ENCODE data around the gene TNNC1. TPM values are rescaled to one million over a fixed set of nuclear protein-coding genes. Genes with fewer than 3 reads are reported as not detected.
A peak's percentile ranks its signal among the peaks of the same experiment; 100 is the strongest.

The TNNC1 gene
- total and polyA plus RNA-seq, 2 of the 13 experiments (the other 11 are each of a cell fraction or from before 2014, with no cell fraction given) = 11.8 to 36.4 TPM

GRCh38 chr3:52451237-52452083 lies 2.4 kb downstream of the TNNC1 start (continued):
- TF ChIP-seq CENPX (CRISPR knock-in tag; IDR thresholded peaks at IDR 0.05) (no peak), GPBP1L1 (CRISPR knock-in tag; IDR thresholded peaks at IDR 0.05) (no peak), CENPBD1 (CRISPR knock-in tag; IDR thresholded peaks at IDR 0.05; ENCODE audit: borderline replicate concordance, low read depth) (no peak), MIER3 (CRISPR knock-in tag; IDR thresholded peaks at IDR 0.05; ENCODE audit: borderline replicate concordance) (no peak), ZNF703 (CRISPR knock-in tag; IDR thresholded peaks at IDR 0.05; ENCODE audit: borderline replicate concordance) (no peak), CREBL2 (CRISPR knock-in tag; IDR thresholded peaks at IDR 0.05; ENCODE audit: borderline replicate concordance) (no peak), NCOR1 (IDR thresholded peaks at IDR 0.05; ENCODE audit: borderline replicate concordance, low read length) (no peak), ZNF383 (CRISPR knock-in tag; IDR thresholded peaks at IDR 0.05; ENCODE audit: borderline replicate concordance) (no peak), ZNF207 (IDR thresholded peaks at IDR 0.05; ENCODE audit: borderline replicate concordance) (no peak), YEATS4 (CRISPR knock-in tag; IDR thresholded peaks at IDR 0.05; ENCODE audit: borderline replicate concordance) (no peak), ZNF329 (CRISPR knock-in tag; IDR thresholded peaks at IDR 0.05; ENCODE audit: low read depth) (no peak), PRDM10 (CRISPR knock-in tag; IDR thresholded peaks at IDR 0.05; ENCODE audit: low read depth) (no peak), HNF4A (CRISPR knock-in tag; IDR thresholded peaks at IDR 0.05) (peak; percentile 62), POGZ (CRISPR knock-in tag; IDR thresholded peaks at IDR 0.05) (no peak), NPAS2 (CRISPR knock-in tag; IDR thresholded peaks at IDR 0.05; ENCODE audit: borderline replicate concordance) (no peak), ZNF740 (CRISPR knock-in tag; IDR thresholded peaks at IDR 0.05) (0 out of 2 replicates have a peak, but pooled peaks have one; percentile 20), SP5 (CRISPR knock-in tag; IDR thresholded peaks at IDR 0.05; ENCODE audit: borderline replicate concordance, low read depth) (peak; percentile 38; the same call in 1 of the 2 replicates), ETV5 (CRISPR knock-in tag; IDR thresholded peaks at IDR 0.05; ENCODE audit: borderline replicate concordance) (no peak), IRF9 (CRISPR knock-in tag; IDR thresholded peaks at IDR 0.05; ENCODE audit: borderline replicate concordance) (no peak), ZNF121 (CRISPR knock-in tag; IDR thresholded peaks at IDR 0.05) (no peak), ZNF556 (CRISPR knock-in tag; IDR thresholded peaks at IDR 0.05; ENCODE audit: borderline replicate concordance) (no peak)

Measured in HepG2 (cell line).